ENCODE data around the gene GGT6.

GGT6 gene

DNA sequence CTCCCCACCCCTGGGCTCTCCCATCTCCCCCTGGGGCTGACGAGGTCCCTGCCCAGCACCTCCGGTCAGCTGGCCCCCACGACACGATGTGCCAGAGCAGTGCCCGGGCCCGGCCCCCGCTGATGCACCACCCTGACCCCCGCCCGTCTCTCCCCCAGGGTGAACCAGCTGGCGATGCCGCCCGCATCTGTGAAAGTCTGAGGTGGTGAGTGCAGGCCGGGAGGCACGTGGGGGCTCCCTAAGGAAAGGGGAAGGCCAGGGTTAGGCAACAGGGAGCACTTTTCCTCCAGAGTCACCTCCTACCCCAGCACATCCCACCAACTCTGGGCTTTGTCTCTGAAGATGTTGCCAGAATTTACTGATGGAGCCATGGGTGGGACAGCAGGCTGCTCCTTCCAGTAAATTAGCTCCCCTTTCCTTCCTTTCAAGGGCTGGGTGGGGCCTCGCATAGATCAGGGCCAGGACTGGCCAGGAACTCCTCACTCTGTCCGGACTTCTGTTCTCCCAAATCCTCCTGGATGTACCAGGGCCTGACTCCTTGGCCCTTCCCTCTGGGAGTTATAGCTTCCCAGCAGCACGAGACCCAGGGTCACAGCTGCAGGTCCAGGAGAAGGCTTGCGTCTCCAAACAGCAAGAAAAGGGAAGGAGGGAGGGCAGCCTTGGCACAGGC is 23.5 kb downstream of the GGT6 start:
- no peak for DNase-seq

GRCh38 chr17:4536259-4536741 is 24.1 kb downstream of the GGT6 start:
- DNase-seq, result no peak

DNA sequence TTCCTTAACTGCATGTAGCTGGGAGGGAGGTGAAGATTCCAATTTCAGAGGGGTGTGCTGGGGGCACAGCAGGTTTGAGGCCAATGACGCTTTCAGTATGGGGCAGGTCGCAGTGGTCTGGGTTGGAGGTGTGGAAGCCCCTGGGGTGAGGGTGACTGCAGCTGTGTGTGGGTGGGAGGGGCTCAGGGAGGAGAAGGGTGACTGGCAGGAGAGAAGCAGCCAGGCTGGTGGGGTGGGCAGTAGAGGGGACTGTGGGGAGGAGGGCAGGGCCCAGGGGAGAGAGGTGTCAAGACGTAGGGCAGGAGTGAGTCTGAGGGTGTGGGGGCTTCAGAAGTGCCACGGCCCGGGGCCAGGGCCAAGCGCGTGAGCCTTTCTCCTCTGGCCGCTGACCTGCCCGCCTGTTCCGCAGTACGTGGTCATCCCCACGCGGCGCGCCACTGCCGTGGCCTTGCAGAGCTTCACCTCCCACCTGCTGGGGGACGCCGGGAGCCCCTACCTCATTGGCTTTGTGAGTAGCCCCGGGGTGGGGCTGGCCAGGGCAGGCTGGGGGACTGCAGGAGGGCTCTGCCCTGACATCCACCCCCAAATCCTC is 24.6 kb downstream of the GGT6 start:
- DNase-seq, result no peak

- no peak for DNase-seq
These were observed 25.3 kb downstream of the GGT6 start for GRCh38 chr17:4534928-4535666.

- DNase-seq, result no peak
These were observed 25.9 kb downstream of the GGT6 start for GRCh38 chr17:4534515-4534914.

GRCh38 chr17:4533523-4534504 is 26.6 kb downstream of the GGT6 start:
- no peak for DNase-seq

DNA sequence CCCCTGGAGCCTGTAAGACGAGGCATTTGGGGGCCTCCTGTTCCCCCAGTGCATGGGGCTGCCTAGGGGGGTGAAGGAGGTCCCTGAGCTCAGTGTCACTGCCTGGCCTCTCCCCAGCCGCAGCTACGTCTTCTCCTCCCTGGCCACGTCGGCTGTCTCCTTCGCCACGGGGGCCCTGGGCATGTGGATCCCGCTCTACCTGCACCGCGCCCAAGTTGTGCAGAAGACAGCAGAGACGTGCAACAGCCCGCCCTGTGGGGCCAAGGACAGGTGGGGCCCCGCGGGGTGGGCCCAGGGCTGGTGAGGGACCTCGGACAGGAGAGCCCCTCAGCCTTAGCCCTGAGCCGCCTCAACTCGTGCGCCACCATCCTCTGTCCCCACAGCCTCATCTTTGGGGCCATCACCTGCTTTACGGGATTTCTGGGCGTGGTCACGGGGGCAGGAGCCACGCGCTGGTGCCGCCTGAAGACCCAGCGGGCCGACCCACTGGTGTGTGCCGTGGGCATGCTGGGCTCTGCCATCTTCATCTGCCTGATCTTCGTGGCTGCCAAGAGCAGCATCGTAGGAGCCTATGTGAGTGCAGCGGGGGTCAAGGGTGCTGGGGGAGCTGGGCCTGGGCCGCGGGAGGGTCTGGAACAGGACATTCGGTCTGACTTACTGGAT is 27.4 kb downstream of the GGT6 start:
- no peak for DNase-seq

GRCh38 chr17:4531988-4532736 is 28.2 kb downstream of the GGT6 start:
- DNase-seq, result no peak

GRCh38 chr17:4530799-4531730 is 29.3 kb downstream of the GGT6 start:
- DNase-seq, result no peak

DNA sequence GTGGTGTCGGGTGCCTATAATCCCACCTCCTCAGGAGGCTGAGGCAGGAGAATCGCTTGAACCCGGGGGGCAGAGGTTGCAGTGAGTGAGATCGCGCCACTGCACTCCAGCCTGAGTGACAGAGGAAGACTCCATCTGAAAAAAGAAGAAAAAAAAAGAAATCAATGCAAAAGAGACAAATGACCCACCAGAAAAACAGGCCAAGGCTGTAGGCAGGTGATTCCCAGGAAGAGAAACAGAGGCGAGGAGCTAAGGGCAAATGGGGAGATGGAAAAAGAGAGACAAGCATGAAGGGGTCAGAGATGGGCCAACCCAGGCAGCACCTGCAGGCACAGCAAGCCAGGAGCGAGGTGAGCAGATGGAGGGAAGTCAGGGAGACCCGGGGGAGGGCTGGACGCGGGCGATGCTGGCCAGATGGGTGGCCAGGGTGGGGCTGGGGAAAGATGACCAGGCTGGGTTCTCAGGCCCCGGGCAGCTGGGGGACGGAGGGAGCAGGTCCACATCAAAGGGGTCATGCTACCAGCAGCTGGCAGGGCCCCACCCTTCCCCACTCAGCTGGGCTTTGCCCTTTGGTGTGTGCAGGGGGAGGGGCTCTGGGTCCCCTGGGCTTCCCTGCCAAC is 30.7 kb downstream of the GGT6 start:
- DNase-seq, result no peak

DNA sequence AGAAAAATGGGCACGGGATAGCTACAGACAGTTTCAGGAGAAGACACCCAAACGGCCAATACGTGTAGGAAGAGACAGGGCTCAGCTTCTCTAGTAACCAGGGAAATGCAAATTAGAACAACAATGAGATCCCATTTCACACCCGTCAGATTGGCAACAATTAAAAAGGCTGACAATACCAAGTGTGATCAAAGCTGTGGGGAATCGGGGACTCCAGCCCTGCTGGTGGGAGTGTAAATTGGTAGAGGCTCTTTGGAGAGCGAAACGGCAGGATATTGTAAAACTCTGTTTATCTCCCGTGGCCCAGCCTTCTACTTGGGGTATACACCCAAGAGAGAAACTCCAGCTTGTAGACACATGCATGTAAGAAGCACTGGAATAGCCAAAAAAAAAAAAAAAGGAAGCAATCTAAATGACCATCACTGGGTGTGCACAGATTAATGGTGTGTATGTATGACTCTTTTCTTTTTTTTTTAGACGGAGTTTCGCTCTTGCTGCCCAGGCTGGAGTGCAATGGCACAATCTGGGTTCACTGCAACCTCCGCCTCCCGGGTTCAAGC is 32.7 kb downstream of the GGT6 start:
- DNase-seq, result no peak

DNA sequence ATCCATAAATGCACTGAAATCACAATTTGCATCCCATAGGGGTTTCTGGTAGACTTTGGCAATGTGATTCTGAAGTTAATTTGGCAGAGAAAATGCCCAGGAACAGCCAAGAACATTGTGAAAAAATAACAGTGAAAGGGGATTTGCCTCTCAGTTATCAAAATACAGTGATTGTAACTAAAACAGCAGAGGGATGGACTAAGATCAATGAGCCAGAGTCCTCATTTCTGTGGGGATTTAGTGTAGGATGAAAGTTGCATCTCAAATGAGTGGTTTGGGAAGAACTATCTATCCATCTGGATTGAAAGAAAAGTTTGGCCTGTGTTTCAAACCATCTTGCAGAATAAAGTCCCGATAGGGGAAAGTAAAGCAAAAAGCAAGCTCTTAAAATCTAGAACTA is 33.2 kb downstream of the GGT6 start:
- DNase-seq, result no peak

GRCh38 chr17:4525691-4526397 is 34.5 kb downstream of the GGT6 start:
- DNase-seq, result no peak

DNA sequence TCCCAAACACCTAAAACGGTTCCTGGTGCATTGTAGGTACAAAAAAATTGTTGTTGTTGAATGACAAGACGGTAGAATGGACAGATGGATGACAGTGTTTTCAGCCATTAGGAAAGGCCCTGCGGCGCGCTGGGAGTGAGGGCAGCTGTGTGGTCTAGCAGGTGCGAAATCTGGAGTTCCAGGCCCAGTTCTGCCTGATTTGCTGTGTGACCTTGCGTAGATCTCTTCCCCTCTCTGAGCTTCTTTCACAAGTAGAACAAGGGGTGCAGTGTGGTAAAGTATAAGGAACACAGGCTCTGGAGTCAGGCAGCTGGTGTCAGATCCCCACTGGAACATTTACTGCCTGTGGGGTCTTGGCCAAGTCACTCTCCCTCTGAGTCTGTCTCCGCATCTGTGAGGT is 36.4 kb downstream of the GGT6 start:
- no peak for DNase-seq

- no peak for DNase-seq
These were observed 37.7 kb downstream of the GGT6 start for GRCh38 chr17:4522661-4523060.

- no peak for DNase-seq
These were observed 39.3 kb downstream of the GGT6 start for GRCh38 chr17:4520894-4521600.

DNA sequence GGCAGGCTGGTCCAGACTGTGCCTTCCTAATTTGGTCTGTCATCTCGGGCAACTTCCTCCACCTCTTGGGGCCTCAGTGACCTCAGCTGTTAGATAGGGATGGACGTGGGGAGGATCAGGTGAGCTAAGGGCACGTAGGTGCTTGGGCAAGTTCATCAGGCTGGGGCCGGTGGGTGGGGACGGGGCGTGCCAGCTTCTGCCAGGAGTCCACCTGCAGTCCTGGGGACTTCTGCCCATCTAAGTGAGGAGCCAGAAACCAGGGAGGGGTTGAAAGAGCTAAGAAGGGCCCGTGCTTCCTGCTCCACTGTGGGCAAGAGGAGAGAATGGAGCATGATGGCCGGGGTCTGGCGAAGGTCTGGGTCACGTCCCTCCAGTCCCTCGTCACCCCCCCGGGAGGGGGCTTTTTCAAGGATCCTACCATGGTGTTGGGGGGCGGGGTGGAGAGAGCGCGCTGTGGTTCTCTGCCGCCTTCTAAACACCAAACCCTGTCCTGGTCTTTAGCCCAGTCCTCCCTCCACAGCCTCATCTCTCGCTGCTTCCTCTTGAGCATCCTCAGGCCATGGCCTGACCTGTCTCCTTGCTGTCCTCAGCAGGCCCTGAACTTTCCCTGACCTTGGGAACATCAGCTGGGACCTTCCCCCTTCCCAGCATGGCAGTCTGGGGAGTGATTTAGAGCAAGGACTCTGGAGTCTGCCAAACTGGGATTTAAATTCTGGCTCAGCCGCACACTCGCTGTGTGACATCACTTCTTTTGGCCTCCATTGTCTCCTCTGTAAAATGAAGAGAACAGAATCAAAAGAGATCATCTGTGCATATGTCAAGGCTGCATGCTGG is 40.1 kb downstream of the GGT6 start:
- no peak for DNase-seq
